K562 (cell line): ENCODE measurements around the gene ZNF503. TPM values are rescaled to one million over a fixed set of nuclear protein-coding genes. Genes with fewer than 3 reads are reported as not detected.

Experiments used
- ATAC-seq: fragments of 200-7000 bp; cut with Tn5 transposase; 3 replicates; pipeline ENCODE4 v1.9.1; 2020; ENCODE audit warnings: moderate library complexity
- BruUV-seq: library from RNA; stranded (reverse); fragments of 400-500 nt; replicated peaks from 2 replicates; lab custom pipeline; 2021; lab: Mats Ljungman, UMichigan
- CTCF ChIA-PET: fragments of 300-600 bp; formaldehyde crosslinking; extraction: SDS; loops from one replicate; lab custom pipeline; 2021; ENCODE audit warnings: low intra/inter-chr PET ratio; lab: Yijun Ruan, JAX
- POLR2A ChIA-PET: fragments of 300-600, 350-650 bp; sonication (Branson Sonifier 250); formaldehyde crosslinking; extraction: SDS; loops from one replicate; lab custom pipeline; 2021; ENCODE audit warnings: antibody characterized with exemption, inconsistent platforms; lab: Yijun Ruan, JAX
- DNase-seq, 4 experiments: peaks; one replicate each; pipeline versions ENCODE4 v3.0.0 to v3.0.0-alpha.2; 2011 to 2018; ENCODE audit warnings: low spot score in 3 of 4, mixed read lengths in 3 of 4; ENCODE audit errors: extremely low read depth in 1 of 4
- FAIRE-seq: peaks from 2 replicates; lab custom pipeline; 2011; peaks lifted over from hg19 to GRCh38; lab: Jason Lieb, UNC
- H2AFZ ChIP-seq: 2 replicates; pipeline ENCODE4 v1.6.0; 2011; ENCODE audit warnings: low read depth, low read length, control low read depth, inconsistent platforms
- H3K27ac ChIP-seq: fragments of 200-600 bp; 3 replicates; pipeline ENCODE4 v1.8.0; 2011; ENCODE audit warnings: low read depth, mild to moderate bottlenecking, control low read depth, inconsistent platforms, low read length, moderate library complexity, mixed read lengths; ENCODE audit errors: extremely low read depth
- H3K27me3 ChIP-seq, 2 experiments: fragments of 300-600 bp in 1 of 2; 2 replicates in 1 of 2; 3 replicates in 1 of 2; pipeline versions ENCODE4 v1.6.0 to v1.8.0; 2011; ENCODE audit warnings: inconsistent platforms in 2 of 2, low read length in 2 of 2, mild to moderate bottlenecking in 1 of 2, mixed read lengths in 1 of 2, moderate library complexity in 1 of 2; ENCODE audit not compliant: control insufficient read depth in 2 of 2, insufficient read depth in 2 of 2
- H3K36me3 ChIP-seq: fragments of 300-600 bp; 3 replicates; pipeline ENCODE4 v1.8.0; 2011; ENCODE audit warnings: mild to moderate bottlenecking, low read length, inconsistent platforms; ENCODE audit not compliant: control insufficient read depth, insufficient read depth
- H3K4me1 ChIP-seq, 2 experiments: fragments of 200-600 bp in 1 of 2; replicated peaks in 1 of 2; 2 replicates in 1 of 2; 3 replicates in 1 of 2; pipeline versions ENCODE4 v1.5.1 to v1.8.0; 2011; ENCODE audit warnings: inconsistent platforms in 2 of 2, low read length in 2 of 2, mild to moderate bottlenecking in 1 of 2, mixed read lengths in 1 of 2, moderate library complexity in 1 of 2; ENCODE audit not compliant: control insufficient read depth in 2 of 2, insufficient read depth in 2 of 2
- H3K4me2 ChIP-seq: 2 replicates; pipeline ENCODE4 v1.6.1; 2011; ENCODE audit warnings: low read length, control low read depth, inconsistent platforms, mixed read lengths; ENCODE audit not compliant: insufficient read depth
- H3K4me3 ChIP-seq: fragments of 200-600 bp; sonication (generic), shearing (Covaris generic); 2 replicates; pipeline ENCODE4 v1.5.1; 2016; ENCODE audit warnings: control low read depth, inconsistent platforms
- H3K79me2 ChIP-seq: fragments of 200-600 bp; 3 replicates; pipeline ENCODE4 v1.8.0; 2011; ENCODE audit warnings: low read length, inconsistent platforms; ENCODE audit not compliant: control insufficient read depth, insufficient read depth
- H3K9ac ChIP-seq, 2 experiments: 2 replicates each; pipeline versions ENCODE4 v1.6.0 to v1.6.1; 2011; ENCODE audit warnings: low read depth in 2 of 2, low read length in 2 of 2, control low read depth in 1 of 2, inconsistent platforms in 1 of 2, mild to moderate bottlenecking in 1 of 2, mixed read lengths in 1 of 2; ENCODE audit not compliant: insufficient read depth in 1 of 2
- H3K9me1 ChIP-seq: one replicate; pipeline ENCODE4 v1.6.0; 2011; ENCODE audit warnings: inconsistent platforms, mild to moderate bottlenecking, low read length, moderate library complexity; ENCODE audit not compliant: control insufficient read depth, insufficient read depth
- H3K9me3 ChIP-seq: replicated peaks from 2 replicates; pipeline ENCODE4 v1.5.1; 2011; ENCODE audit warnings: low read depth, low read length, inconsistent platforms; ENCODE audit not compliant: control insufficient read depth, insufficient read depth
- H4K20me1 ChIP-seq: replicated peaks from 2 replicates; pipeline ENCODE4 v1.6.1; 2011; ENCODE audit warnings: low read length, inconsistent platforms, mixed read lengths; ENCODE audit not compliant: control insufficient read depth, insufficient read depth
- CBX5 ChIP-seq: IDR thresholded peaks from 2 replicates; pipeline ENCODE4 v1.6.1; 2014; ENCODE audit warnings: low read depth, borderline replicate concordance
- PPARD ChIP-seq: fragments of 250-450 bp; sonication (Bioruptor Pico); IDR thresholded peaks from 2 replicates; pipeline ENCODE4 v1.8.0; 2022; ENCODE audit warnings: inconsistent platforms, mild to moderate bottlenecking, moderate library complexity
- SREBF1 ChIP-seq: fragments of 150-350 bp; IDR thresholded peaks from 2 replicates; pipeline ENCODE4 v1.6.1; 2014; ENCODE audit warnings: antibody characterized with exemption, low read depth, low read length, borderline replicate concordance
- SRSF3 ChIP-seq: fragments of 200-400 bp; formaldehyde crosslinking; IDR thresholded peaks from 2 replicates; pipeline ENCODE4 v1.6.1; 2016; ENCODE audit warnings: mild to moderate bottlenecking, low read length, moderate library complexity; ENCODE audit not compliant: insufficient read depth
- TCF7 ChIP-seq: sonication (generic); IDR thresholded peaks from 2 replicates; pipeline ENCODE4 v1.6.1; 2016; ENCODE audit warnings: antibody characterized with exemption, borderline replicate concordance
- ZNF239 ChIP-seq: fragments of 250-450 bp; sonication (Bioruptor Pico); IDR thresholded peaks from 2 replicates; pipeline ENCODE4 v1.4.0; 2020; ENCODE audit warnings: mild to moderate bottlenecking
- ZNF408 ChIP-seq: fragments of 250-450 bp; sonication (Bioruptor Pico); IDR thresholded peaks from 2 replicates; pipeline ENCODE4 v1.4.0; 2020; ENCODE audit warnings: low read depth, mild to moderate bottlenecking, moderate library complexity
- WGBS: fragments of 100-300 bp; shearing (Covaris generic); methylation state at CpG from one replicate; pipeline ENCODE4 v1.1.6; 2016; ENCODE audit warnings: low coverage, mixed read lengths; ENCODE audit not compliant: insufficient coverage; ENCODE audit errors: missing lambda C conversion rate; 5-methylcytosine and 5-hydroxymethylcytosine counted together
- in situ Hi-C: fragments of 300-500 bp; cut with MboI; formaldehyde crosslinking; loops from 4 replicates; pipeline ENCODE4 v1.15.0; 2018; ENCODE audit warnings: inconsistent platforms, mixed read lengths
- intact Hi-C: fragments of 100-400 bp; cut with micrococcal nuclease; formaldehyde crosslinking; loops from 2 replicates; pipeline ENCODE4 v1.14.2; 2022
- polyA plus RNA-seq, 8 experiments: library from polyadenylated mRNA; depleted of rRNA in 4 of 8; stranded (reverse) in 5 of 8; unstranded in 3 of 8; fragments of >200 nt; fragmentation: Nextera tagmentation in 2 of 8; fragmentation: Illumina TruSeq in 1 of 8; extraction: Ambion mirVana in 2 of 8; extraction: Trizol in 1 of 8; gene quantifications; 2 replicates each; pipeline versions ENCODE4 v1.2.1 to v1.2.3, GENCODE V29; 2011 to 2014; ENCODE audit warnings: inconsistent platforms in 1 of 8, missing spikeins in 1 of 8
- total RNA-seq, 7 experiments: library from RNA; depleted of rRNA in 6 of 7; stranded (reverse); fragments of >200 nt in 6 of 7; fragmentation: Illumina TruSeq in 2 of 7; extraction: Trizol in 2 of 7; gene quantifications; 2 replicates each; pipeline versions ENCODE4 v1.2.1 to v1.2.3, GENCODE V29; 2011 to 2021; ENCODE audit warnings: low replicate concordance in 1 of 7
- TF ChIP-seq, protein P1 (sequence below): sonication (generic); formaldehyde crosslinking; IDR thresholded peaks from 2 replicates; pipeline ENCODE4 v1.8.1; 2023; ENCODE audit warnings: missing genetic modification reagents, mild to moderate bottlenecking, borderline replicate concordance

ZNF503 gene
- total and polyA plus RNA-seq, 9 of the 15 experiments (the other 6 are each of a cell fraction or from before 2014, with no cell fraction given), result not detected

GRCh38 chr10:75417522-75417927 lies 16.0 kb upstream of the ZNF503 start:
- DNase-seq (no peak), ATAC-seq (no peak; the same call in 2 of the 3 replicates), FAIRE-seq (no peak)
- Histone ChIP-seq H3K27ac (no peak overlapping the region), H4K20me1 (no peaks in the 10 kb centered on the region), H3K27me3 (peaks cover 10 to 17% of the 10 kb centered on the region in 2 experiments; a peak in 4 of 5 replicates), H3K9ac (no peak overlapping the region), H3K79me2 (no peaks in the 10 kb centered on the region), H2AFZ (no peak overlapping the region), H3K4me3 (no peak overlapping the region), H3K36me3 (no peaks in the 10 kb centered on the region), H3K4me2 (no peak overlapping the region), H3K9me1 (no peaks in the 10 kb centered on the region), H3K4me1 (no peaks in the 10 kb centered on the region), H3K9me3 (no peaks in the 10 kb centered on the region)
- no peak for TF ChIP-seq PPARD (CRISPR knock-in tag)
- TF ChIP-seq SRSF3, result no peak
- TF ChIP-seq ZNF408 (CRISPR knock-in tag), result no peak
- TF ChIP-seq CBX5, result no peak
- TF ChIP-seq, protein P1, sequence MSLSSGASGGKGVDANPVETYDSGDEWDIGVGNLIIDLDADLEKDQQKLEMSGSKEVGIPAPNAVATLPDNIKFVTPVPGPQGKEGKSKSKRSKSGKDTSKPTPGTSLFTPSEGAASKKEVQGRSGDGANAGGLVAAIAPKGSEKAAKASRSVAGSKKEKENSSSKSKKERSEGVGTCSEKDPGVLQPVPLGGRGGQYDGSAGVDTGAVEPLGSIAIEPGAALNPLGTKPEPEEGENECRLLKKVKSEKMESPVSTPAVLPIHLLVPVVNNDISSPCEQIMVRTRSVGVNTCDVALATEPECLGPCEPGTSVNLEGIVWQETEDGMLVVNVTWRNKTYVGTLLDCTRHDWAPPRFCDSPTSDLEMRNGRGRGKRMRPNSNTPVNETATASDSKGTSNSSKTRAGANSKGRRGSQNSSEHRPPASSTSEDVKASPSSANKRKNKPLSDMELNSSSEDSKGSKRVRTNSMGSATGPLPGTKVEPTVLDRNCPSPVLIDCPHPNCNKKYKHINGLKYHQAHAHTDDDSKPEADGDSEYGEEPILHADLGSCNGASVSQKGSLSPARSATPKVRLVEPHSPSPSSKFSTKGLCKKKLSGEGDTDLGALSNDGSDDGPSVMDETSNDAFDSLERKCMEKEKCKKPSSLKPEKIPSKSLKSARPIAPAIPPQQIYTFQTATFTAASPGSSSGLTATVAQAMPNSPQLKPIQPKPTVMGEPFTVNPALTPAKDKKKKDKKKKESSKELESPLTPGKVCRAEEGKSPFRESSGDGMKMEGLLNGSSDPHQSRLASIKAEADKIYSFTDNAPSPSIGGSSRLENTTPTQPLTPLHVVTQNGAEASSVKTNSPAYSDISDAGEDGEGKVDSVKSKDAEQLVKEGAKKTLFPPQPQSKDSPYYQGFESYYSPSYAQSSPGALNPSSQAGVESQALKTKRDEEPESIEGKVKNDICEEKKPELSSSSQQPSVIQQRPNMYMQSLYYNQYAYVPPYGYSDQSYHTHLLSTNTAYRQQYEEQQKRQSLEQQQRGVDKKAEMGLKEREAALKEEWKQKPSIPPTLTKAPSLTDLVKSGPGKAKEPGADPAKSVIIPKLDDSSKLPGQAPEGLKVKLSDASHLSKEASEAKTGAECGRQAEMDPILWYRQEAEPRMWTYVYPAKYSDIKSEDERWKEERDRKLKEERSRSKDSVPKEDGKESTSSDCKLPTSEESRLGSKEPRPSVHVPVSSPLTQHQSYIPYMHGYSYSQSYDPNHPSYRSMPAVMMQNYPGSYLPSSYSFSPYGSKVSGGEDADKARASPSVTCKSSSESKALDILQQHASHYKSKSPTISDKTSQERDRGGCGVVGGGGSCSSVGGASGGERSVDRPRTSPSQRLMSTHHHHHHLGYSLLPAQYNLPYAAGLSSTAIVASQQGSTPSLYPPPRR (CRISPR knock-in tag), result no peak
- no peak for TF ChIP-seq SREBF1
- TF ChIP-seq ZNF239 (CRISPR knock-in tag), result no peak
- no peak for TF ChIP-seq TCF7
- WGBS, result 0% methylated on average over 5 of the region's 5 CpGs
- POLR2A ChIA-PET, result interaction anchor here (1.2 kb wide), 1 partner anchor 154 kb away, joined by 3 read pairs; no protein-coding TSS in a partner anchor
- no TSS peak for BruUV-seq
- intact Hi-C loops, result no loop called here
- CTCF ChIA-PET, result no interaction called here
- in situ Hi-C loops, result no loop called here
